GM12878 (cell line): ENCODE data around the gene SLC4A8.

Experiments
- BACH1 ChIP-seq: fragments of 450-650 bp; IDR thresholded peaks from 2 replicates; pipeline ENCODE4 v1.6.1; 2017; ENCODE audit warnings: mild to moderate bottlenecking, borderline replicate concordance
- CTCF ChIP-seq, 3 experiments: IDR thresholded peaks in 2 of 3; conservative IDR thresholded peaks in 1 of 3; 2 replicates each; pipeline ENCODE4 v1.5.1; 2011; ENCODE audit warnings: low read depth in 3 of 3, low read length in 3 of 3, mild to moderate bottlenecking in 3 of 3, control low read depth in 2 of 3, moderate library complexity in 2 of 3, inconsistent platforms in 1 of 3, mixed read lengths in 1 of 3; ENCODE audit not compliant: control insufficient read depth in 2 of 3, insufficient read depth in 1 of 3; ENCODE audit errors: extremely low read depth in 1 of 3
- RFX5 ChIP-seq: IDR thresholded peaks from 2 replicates; pipeline ENCODE4 v1.6.1; 2011; ENCODE audit warnings: low read depth, low read length, improper control_type of control experiment
- SMC3 ChIP-seq: IDR thresholded peaks from 2 replicates; pipeline ENCODE4 v1.6.1; 2011; ENCODE audit warnings: low read length, improper control_type of control experiment, borderline replicate concordance
- TAF1 ChIP-seq: IDR thresholded peaks from 2 replicates; pipeline ENCODE4 v1.6.1; 2011; ENCODE audit warnings: mild to moderate bottlenecking, low read depth, low read length, borderline replicate concordance
- ZNF24 ChIP-seq: fragments of 450-650 bp; IDR thresholded peaks from 2 replicates; pipeline ENCODE4 v1.6.1; 2017; ENCODE audit warnings: antibody characterized with exemption, mild to moderate bottlenecking

- TF ChIP-seq TAF1 (no peak), BACH1 (no peak), RFX5 (no peak), ZNF24 (no peak), SMC3 (no peak), CTCF (IDR thresholded peaks at IDR 0.05 in 2 of 3, conservative IDR thresholded peaks at IDR 0.05 in 1 of 3; ENCODE audit: control insufficient read depth in 2 of 3, extremely low read depth in 1 of 3, insufficient read depth in 1 of 3, low read depth in 3 of 3, low read length in 3 of 3) (no peak)
Measured at GRCh38 chr12:51533799-51534198, 109.2 kb downstream of the SLC4A8 start.
